DOHH2 (cell line): ENCODE results near the gene OLFML1.

Experiments
- H3F3A ChIP-seq: fragments of 200-600 bp; sonication (generic), shearing (Covaris generic); 2 replicates; pipeline ENCODE4 v1.6.0; 2016; ENCODE audit warnings: antibody characterized with exemption, mild to moderate bottlenecking; ENCODE audit not compliant: control insufficient read depth, insufficient read depth
- H3K27ac ChIP-seq: fragments of 200-600 bp; sonication (generic); 2 replicates; pipeline ENCODE4 v1.5.1; 2014; ENCODE audit warnings: low read depth, mild to moderate bottlenecking, low read length, moderate library complexity
- H3K27me3 ChIP-seq: fragments of 200-600 bp; sonication (generic); 2 replicates; pipeline ENCODE4 v1.6.1; 2014; ENCODE audit warnings: mild to moderate bottlenecking, low read length, mixed read lengths; ENCODE audit not compliant: control insufficient read depth
- H3K36me3 ChIP-seq: fragments of 200-600 bp; sonication (generic); 2 replicates; pipeline ENCODE4 v1.6.1; 2014; ENCODE audit warnings: mild to moderate bottlenecking, low read length, moderate library complexity, mixed read lengths; ENCODE audit not compliant: control insufficient read depth
- H3K4me1 ChIP-seq: fragments of 200-600 bp; sonication (generic); 2 replicates; pipeline ENCODE4 v1.6.1; 2014; ENCODE audit warnings: mild to moderate bottlenecking, low read length, mixed read lengths; ENCODE audit not compliant: control insufficient read depth
- H3K4me2 ChIP-seq: fragments of 200-600 bp; sonication (generic); 2 replicates; pipeline ENCODE4 v1.6.0; 2014; ENCODE audit warnings: mild to moderate bottlenecking, low read length, moderate library complexity
- H3K4me3 ChIP-seq: fragments of 200-600 bp; sonication (generic); 2 replicates; pipeline ENCODE4 v1.5.1; 2014; ENCODE audit warnings: mild to moderate bottlenecking, low read length, mixed read lengths
- H3K79me2 ChIP-seq: fragments of 200-600 bp; sonication (generic); 2 replicates; pipeline ENCODE4 v1.6.1; 2014; ENCODE audit warnings: mild to moderate bottlenecking, low read length, mixed read lengths; ENCODE audit not compliant: control insufficient read depth
- H3K9me2 ChIP-seq: fragments of 200-600 bp; sonication (generic); replicated peaks from 2 replicates; pipeline ENCODE4 v1.6.1; 2014; ENCODE audit warnings: mild to moderate bottlenecking, low read length, mixed read lengths; ENCODE audit not compliant: control insufficient read depth
- H3K9me3 ChIP-seq: fragments of 200-600 bp; sonication (generic); 2 replicates; pipeline ENCODE4 v1.6.1; 2014; ENCODE audit warnings: antibody characterized with exemption, low read length, mixed read lengths; ENCODE audit not compliant: control insufficient read depth, insufficient read depth
- H4K20me1 ChIP-seq: fragments of 200-600 bp; sonication (generic); 2 replicates; pipeline ENCODE4 v1.6.0; 2014; ENCODE audit warnings: low read depth, mild to moderate bottlenecking, antibody characterized with exemption, low read length, moderate library complexity; ENCODE audit not compliant: control insufficient read depth, insufficient read depth
- CTCF ChIP-seq: fragments of 200-600 bp; sonication (generic); IDR thresholded peaks from one replicate; pipeline ENCODE4 v1.5.1; 2014; ENCODE audit warnings: antibody characterized with exemption, mild to moderate bottlenecking, low read depth, low read length; ENCODE audit not compliant: poor library complexity, severe bottlenecking
- EZH2phosphoT487 ChIP-seq: fragments of 200-600 bp; sonication (generic); IDR thresholded peaks from 2 replicates; pipeline ENCODE4 v1.6.1; 2017; ENCODE audit warnings: borderline replicate concordance, mild to moderate bottlenecking, antibody characterized with exemption, low read length, moderate library complexity, mixed read lengths

The OLFML1 gene

DNA sequence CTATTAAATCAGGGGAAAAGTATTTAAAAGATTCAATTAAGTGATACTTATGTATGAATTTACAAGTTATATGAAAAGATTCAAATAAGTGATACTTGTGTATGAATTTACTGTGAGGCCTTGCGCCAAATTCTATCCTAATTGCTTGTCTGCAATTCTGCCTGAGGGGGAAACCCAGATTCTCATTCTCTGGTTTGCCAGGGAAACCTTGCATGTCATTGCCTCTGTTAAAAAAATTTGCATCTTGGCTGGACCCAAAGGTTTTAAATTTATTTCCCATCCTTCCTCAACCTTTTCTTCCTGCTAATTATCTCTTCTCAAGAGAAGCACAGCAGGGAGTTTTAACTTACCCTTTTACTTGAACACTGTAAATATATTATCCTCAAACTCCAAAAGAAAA is 13.8 kb downstream of the OLFML1 start:
- no peaks in the 10 kb centered on the region for H4K20me1 ChIP-seq
- TF ChIP-seq CTCF (no peak), EZH2phosphoT487 (no peak)
- H3F3A ChIP-seq, result no peaks in the 10 kb centered on the region
- no peaks in the 10 kb centered on the region for H3K27me3 ChIP-seq
- no peak overlapping the region for H3K4me3 ChIP-seq
- no peaks in the 10 kb centered on the region for H3K79me2 ChIP-seq
- no peak overlapping the region for H3K27ac ChIP-seq
- H3K4me2 ChIP-seq, result no peak overlapping the region
- H3K9me3 ChIP-seq, result no peaks in the 10 kb centered on the region
- H3K36me3 ChIP-seq, result no peaks in the 10 kb centered on the region
- no peaks in the 10 kb centered on the region for H3K9me2 ChIP-seq
- H3K4me1 ChIP-seq, result peaks cover 19% of the 10 kb centered on the region

DNA sequence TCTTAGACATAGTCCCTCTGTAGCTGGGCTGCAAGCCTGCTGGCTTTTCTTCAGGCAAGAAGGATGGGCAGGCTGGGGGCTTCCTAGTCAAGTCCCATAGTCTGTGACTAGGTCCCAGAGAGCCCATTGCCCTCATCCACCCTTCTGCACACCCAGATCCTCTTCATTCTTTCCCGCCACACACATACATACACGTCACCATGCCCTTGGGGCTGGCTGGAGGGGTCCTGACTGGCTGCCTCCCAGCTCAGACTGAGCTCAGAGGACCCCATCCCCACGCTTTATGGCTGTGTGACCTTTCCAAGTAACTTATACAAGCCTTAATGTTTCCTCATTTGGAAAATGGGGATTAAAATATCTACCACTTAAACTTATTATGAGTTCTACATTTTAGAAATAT is 14.9 kb downstream of the OLFML1 start:
- Histone ChIP-seq H3K9me3 (no peaks in the 10 kb centered on the region), H3K4me1 (peaks cover 19% of the 10 kb centered on the region)

DNA sequence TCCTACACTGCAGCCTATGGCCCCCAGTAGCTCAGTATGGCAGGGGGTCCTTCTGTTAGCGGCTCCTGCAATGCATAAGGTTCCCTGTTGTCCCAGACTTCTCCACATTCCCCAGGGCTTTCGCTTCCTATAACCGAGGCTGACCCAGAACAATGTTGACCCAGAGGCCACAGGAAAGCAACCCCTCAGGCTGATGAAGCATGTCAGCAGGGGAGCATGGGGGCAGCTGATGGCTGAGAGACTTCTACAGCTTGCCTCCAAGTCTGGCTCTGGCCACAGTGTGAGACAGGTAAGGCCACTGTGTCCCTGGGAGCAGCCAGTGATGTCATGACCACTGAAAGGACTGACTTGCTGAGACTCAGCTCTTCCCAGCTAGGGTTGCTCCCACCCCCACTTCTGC is 15.9 kb downstream of the OLFML1 start:
- Histone ChIP-seq H3K27ac (no peak overlapping the region), H3K27me3 (no peaks in the 10 kb centered on the region), H3K4me1 (peaks cover 9% of the 10 kb centered on the region), H3K79me2 (no peaks in the 10 kb centered on the region), H3F3A (no peaks in the 10 kb centered on the region), H3K9me2 (no peaks in the 10 kb centered on the region), H3K36me3 (no peaks in the 10 kb centered on the region), H3K4me2 (no peak overlapping the region), H3K9me3 (no peaks in the 10 kb centered on the region), H4K20me1 (no peaks in the 10 kb centered on the region), H3K4me3 (no peak overlapping the region)
- TF ChIP-seq EZH2phosphoT487 (no peak), CTCF (no peak)

More for the DNA sequence above, 14.9 kb downstream of the OLFML1 start:
- Histone ChIP-seq H3K36me3 (no peaks in the 10 kb centered on the region), H3K27ac (no peak overlapping the region), H4K20me1 (no peaks in the 10 kb centered on the region), H3K4me2 (no peak overlapping the region), H3K9me2 (no peaks in the 10 kb centered on the region), H3K79me2 (no peaks in the 10 kb centered on the region), H3K27me3 (no peaks in the 10 kb centered on the region), H3K4me3 (no peak overlapping the region), H3F3A (no peaks in the 10 kb centered on the region)
- TF ChIP-seq EZH2phosphoT487, result no peak
- no peak for TF ChIP-seq CTCF

DNA sequence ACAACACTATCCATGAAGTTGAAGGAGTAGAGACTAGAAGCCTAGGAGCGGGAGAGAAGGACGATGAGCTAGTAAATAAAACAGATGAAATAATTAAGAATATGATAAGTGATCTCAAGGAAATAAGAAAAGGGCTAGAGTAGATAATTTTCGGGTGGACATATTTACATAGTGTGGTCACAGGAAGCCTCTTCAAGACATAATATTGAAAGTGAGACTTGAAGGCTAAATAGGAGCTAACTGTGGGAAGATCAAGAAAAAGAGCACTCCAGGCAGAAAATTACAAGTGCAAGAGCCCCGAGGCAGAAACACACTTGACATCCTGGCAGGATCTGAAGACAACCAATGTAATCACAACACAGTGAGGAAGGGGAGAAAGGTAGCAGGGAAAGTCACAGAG is 16.6 kb downstream of the OLFML1 start:
- no peaks in the 10 kb centered on the region for H3K36me3 ChIP-seq
- no peak for TF ChIP-seq EZH2phosphoT487
- no peak for TF ChIP-seq CTCF
- H3K9me3 ChIP-seq, result no peaks in the 10 kb centered on the region
- H3K9me2 ChIP-seq, result no peaks in the 10 kb centered on the region
- no peaks in the 10 kb centered on the region for H3K79me2 ChIP-seq
- H3K4me1 ChIP-seq, result peaks cover 3% of the 10 kb centered on the region
- H3K27me3 ChIP-seq, result no peaks in the 10 kb centered on the region
- no peaks in the 10 kb centered on the region for H4K20me1 ChIP-seq
- no peaks in the 10 kb centered on the region for H3F3A ChIP-seq
- no peak overlapping the region for H3K4me2 ChIP-seq
- no peak overlapping the region for H3K27ac ChIP-seq
- no peak overlapping the region for H3K4me3 ChIP-seq
